ENCODE measurements around the gene AKIRIN2. TPM values are rescaled to one million over a fixed set of nuclear protein-coding genes. Genes with fewer than 3 reads are reported as not detected.

AKIRIN2 gene
- total and polyA plus RNA-seq, 9 of the 15 experiments (the other 6 are each of a cell fraction or from before 2014, with no cell fraction given) = 5.8 to 63.9 (median 28.1) TPM

GRCh38 chr6:87701676-87702588 is at the start of gene AKIRIN2 (continued):
- peak; percentile 91 for TF ChIP-seq SAP30 (IDR thresholded peaks at IDR 0.05; ENCODE audit: borderline replicate concordance, insufficient read depth, low read depth, low read length, poor library complexity, severe bottlenecking)
- TF ChIP-seq ZNF830 (CRISPR knock-in tag; IDR thresholded peaks at IDR 0.05) = 0 out of 2 replicates have a peak, but pooled peaks have one; percentile 38
- TF ChIP-seq MTA3 (IDR thresholded peaks at IDR 0.05; ENCODE audit: borderline replicate concordance) = peak; percentile 83
- no peak for TF ChIP-seq CUX1 (CRISPR knock-in tag; IDR thresholded peaks at IDR 0.05)
- no peak for TF ChIP-seq RUNX1 (IDR thresholded peaks at IDR 0.05; ENCODE audit: low read depth)
- TF ChIP-seq ZBTB40 (IDR thresholded peaks at IDR 0.05) = peak; percentile 81
- TF ChIP-seq ZBTB40 (CRISPR knock-in tag; IDR thresholded peaks at IDR 0.05) = no peak
- no peak for TF ChIP-seq ZNF696 (CRISPR knock-in tag; conservative IDR thresholded peaks at IDR 0.05)
- TF ChIP-seq DLX4 (CRISPR knock-in tag; IDR thresholded peaks at IDR 0.05) = no peak
- TF ChIP-seq IFI16 (CRISPR knock-in tag; IDR thresholded peaks at IDR 0.05) = no peak
- TF ChIP-seq NFXL1 (CRISPR knock-in tag; IDR thresholded peaks at IDR 0.05) = no peak
- TF ChIP-seq TAF7 (tag; IDR thresholded peaks at IDR 0.05) = peak; percentile 98
